OCI-LY7 (cell line): ENCODE data around the gene SETDB1.

ENCODE experiments used
- CTCF ChIP-seq: fragments of 200-600 bp; sonication (generic); conservative IDR thresholded peaks from 2 replicates; pipeline ENCODE4 v1.5.1; 2014; ENCODE audit warnings: mild to moderate bottlenecking, antibody characterized with exemption, low read length, moderate library complexity, mixed read lengths
- EZH2phosphoT487 ChIP-seq: fragments of 200-600 bp; sonication (generic); IDR thresholded peaks from 2 replicates; pipeline ENCODE4 v1.6.1; 2018; ENCODE audit warnings: low read depth, borderline replicate concordance, mild to moderate bottlenecking, mixed run types, antibody characterized with exemption, low read length, moderate library complexity, mixed read lengths

- TF ChIP-seq CTCF (no peak), EZH2phosphoT487 (no peak)
These were observed 77.0 kb downstream of the SETDB1 start for GRCh38 chr1:151003180-151003579.
